Lung (tissue), 12 donors: ENCODE data around the gene PAPLN. TPM values are rescaled to one million over a fixed set of nuclear protein-coding genes. Genes with fewer than 3 reads are reported as not detected.

Experiments
- ATAC-seq: fragments of 200-7000 bp; cut with Tn5 transposase; one replicate; pipeline ENCODE4 v1.9.1; 2020; ENCODE audit warnings: moderate number of reproducible peaks; ENCODE audit not compliant: insufficient read depth, low FRiP score
- DNase-seq, 3 donors: peaks; one replicate each; pipeline ENCODE4 v3.0.0-alpha.2; 2013 to 2017
- H3K27ac ChIP-seq, 2 donors: one replicate each; pipeline ENCODE4 v1.5.1; 2013; ENCODE audit warnings: mild to moderate bottlenecking in 2 of 2, moderate library complexity in 2 of 2, control low read depth in 1 of 2, inconsistent platforms in 1 of 2, low read depth in 1 of 2, low read length in 1 of 2
- H3K27me3 ChIP-seq, 3 donors: one replicate each; pipeline ENCODE4 v1.5.1; 2013; ENCODE audit warnings: low read length in 2 of 3; ENCODE audit not compliant: control insufficient read depth in 3 of 3, insufficient read depth in 3 of 3
- H3K36me3 ChIP-seq, 4 donors: one replicate each; pipeline ENCODE4 v1.5.1; 2013; ENCODE audit warnings: low read length in 4 of 4, mild to moderate bottlenecking in 1 of 4, moderate library complexity in 1 of 4; ENCODE audit not compliant: control insufficient read depth in 4 of 4, insufficient read depth in 4 of 4
- H3K4me1 ChIP-seq, 5 donors: one replicate each; pipeline ENCODE4 v1.5.1; 2013; ENCODE audit warnings: low read length in 5 of 5, mild to moderate bottlenecking in 2 of 5, moderate library complexity in 1 of 5; ENCODE audit not compliant: control insufficient read depth in 5 of 5, insufficient read depth in 5 of 5
- H3K4me3 ChIP-seq: one replicate; pipeline ENCODE4 v1.5.1; 2013; ENCODE audit warnings: mild to moderate bottlenecking, control low read depth, moderate library complexity
- H3K9ac ChIP-seq, 2 donors: one replicate each; pipeline ENCODE4 v1.5.1; 2013; ENCODE audit warnings: low read length in 2 of 2, control low read depth in 1 of 2; ENCODE audit not compliant: insufficient read depth in 1 of 2
- H3K9me3 ChIP-seq, 4 donors: one replicate each; pipeline ENCODE4 v1.5.1; 2013; ENCODE audit warnings: low read length in 3 of 4, mild to moderate bottlenecking in 1 of 4, moderate library complexity in 1 of 4; ENCODE audit not compliant: control insufficient read depth in 4 of 4, insufficient read depth in 3 of 4
- CTCF ChIP-seq: IDR thresholded peaks from 2 replicates; pipeline ENCODE4 v1.5.1; 2012; ENCODE audit warnings: mild to moderate bottlenecking; ENCODE audit errors: control extremely low read depth, extremely low read depth
- WGBS, 2 donors: extraction: QIAGEN DNeasy Blood & Tissue Kit; methylation state at CpG; one replicate each; pipeline ENCODE4 v1.1.7; 2013; 5-methylcytosine and 5-hydroxymethylcytosine counted together
- polyA plus RNA-seq, 2 donors: library from polyadenylated mRNA; stranded (reverse); fragments of 200-250 nt; gene quantifications; one replicate each; pipeline ENCODE4 v1.2.1, GENCODE V29; 2013
- total RNA-seq, 2 donors: library from RNA; depleted of rRNA in 1 of 2; stranded (reverse); fragments of >200 nt in 1 of 2; gene quantifications; one replicate each; pipeline ENCODE4 v1.2.1, GENCODE V29; 2014 to 2021
- donor health status: control.
- donor health status: control.
- donor health status: Bipolar disorder and iron deficiency.
- donor health status: healthy.
- donor health status: DM: yes; HTN: yes; CAD: no.

PAPLN gene
- total and polyA plus RNA-seq, 4 donors = 2.9 to 18.0 (median 8.3) TPM

GRCh38 chr14:73259837-73260236 lies 22.5 kb downstream of the PAPLN start:
- H3K27ac ChIP-seq = no peak overlapping the region
- no peaks in the 10 kb centered on the region for H3K27me3 ChIP-seq
- H3K9me3 ChIP-seq = no peaks in the 10 kb centered on the region
- H3K4me3 ChIP-seq = no peak overlapping the region
- no peak overlapping the region for H3K9ac ChIP-seq
- ATAC-seq = no peak
- H3K36me3 ChIP-seq = no peaks in the 10 kb centered on the region
- TF ChIP-seq CTCF = no peak
- 90 to 93% methylated on average over 9 of the region's 9 CpGs for WGBS, 2 donors
- no peaks in the 10 kb centered on the region for H3K4me1 ChIP-seq
- DNase-seq = no peak

GRCh38 chr14:73260574-73260973 lies 23.3 kb downstream of the PAPLN start:
- H3K4me1 ChIP-seq = no peaks in the 10 kb centered on the region

GRCh38 chr14:73261075-73261474 lies 23.8 kb downstream of the PAPLN start:
- no peaks in the 10 kb centered on the region for H3K4me1 ChIP-seq
- WGBS, 2 donors = 78 to 82% methylated on average over 6 of the region's 6 CpGs
- no peak for DNase-seq
- no peak overlapping the region for H3K4me3 ChIP-seq
- TF ChIP-seq CTCF = no peak
- no peaks in the 10 kb centered on the region for H3K9me3 ChIP-seq
- no peak overlapping the region for H3K27ac ChIP-seq
- no peaks in the 10 kb centered on the region for H3K27me3 ChIP-seq
- no peaks in the 10 kb centered on the region for H3K36me3 ChIP-seq
- ATAC-seq = no peak
- no peak overlapping the region for H3K9ac ChIP-seq

More at GRCh38 chr14:73260574-73260973, 23.3 kb downstream of the PAPLN start:
- no peak for TF ChIP-seq CTCF
- DNase-seq = no peak
- WGBS, 2 donors = 83 to 85% methylated on average over 11 of the region's 11 CpGs
- no peaks in the 10 kb centered on the region for H3K27me3 ChIP-seq
- no peaks in the 10 kb centered on the region for H3K36me3 ChIP-seq
- no peak overlapping the region for H3K4me3 ChIP-seq
- no peak for ATAC-seq
- no peak overlapping the region for H3K27ac ChIP-seq
- no peak overlapping the region for H3K9ac ChIP-seq
- no peaks in the 10 kb centered on the region for H3K9me3 ChIP-seq
